HG02763 (cell line): Measurements from ENCODE around the gene PSMA5.
"Not testable (repeated sequence)": the region's sequence is repeated elsewhere in the genome, so short reads cannot be mapped to it uniquely, and the experiment has no call there.

ENCODE experiments used
- ATAC-seq: cut with Tn5 transposase; IDR thresholded peaks from one replicate; pipeline ENCODE4 v1.9.1; 2021; ENCODE audit warnings: mild to moderate bottlenecking, moderate library complexity; ENCODE audit not compliant: unreplicated experiment

Gene PSMA5

GRCh38 chr1:109393617-109394233 lies 32.5 kb downstream of the PSMA5 start:
- ATAC-seq = no peak

- no peak for ATAC-seq
Observed at GRCh38 chr1:109392788-109393616, 33.2 kb downstream of the PSMA5 start.

GRCh38 chr1:109392037-109392787 lies 34.0 kb downstream of the PSMA5 start:
- ATAC-seq = peak; percentile 8

- peak; percentile 81 for ATAC-seq
Observed at GRCh38 chr1:109391626-109392025, 34.6 kb downstream of the PSMA5 start.

GRCh38 chr1:109391157-109391556 lies 35.1 kb downstream of the PSMA5 start:
- no peak for ATAC-seq

GRCh38 chr1:109389638-109390341 lies 36.5 kb downstream of the PSMA5 start:
- ATAC-seq = no peak

DNA sequence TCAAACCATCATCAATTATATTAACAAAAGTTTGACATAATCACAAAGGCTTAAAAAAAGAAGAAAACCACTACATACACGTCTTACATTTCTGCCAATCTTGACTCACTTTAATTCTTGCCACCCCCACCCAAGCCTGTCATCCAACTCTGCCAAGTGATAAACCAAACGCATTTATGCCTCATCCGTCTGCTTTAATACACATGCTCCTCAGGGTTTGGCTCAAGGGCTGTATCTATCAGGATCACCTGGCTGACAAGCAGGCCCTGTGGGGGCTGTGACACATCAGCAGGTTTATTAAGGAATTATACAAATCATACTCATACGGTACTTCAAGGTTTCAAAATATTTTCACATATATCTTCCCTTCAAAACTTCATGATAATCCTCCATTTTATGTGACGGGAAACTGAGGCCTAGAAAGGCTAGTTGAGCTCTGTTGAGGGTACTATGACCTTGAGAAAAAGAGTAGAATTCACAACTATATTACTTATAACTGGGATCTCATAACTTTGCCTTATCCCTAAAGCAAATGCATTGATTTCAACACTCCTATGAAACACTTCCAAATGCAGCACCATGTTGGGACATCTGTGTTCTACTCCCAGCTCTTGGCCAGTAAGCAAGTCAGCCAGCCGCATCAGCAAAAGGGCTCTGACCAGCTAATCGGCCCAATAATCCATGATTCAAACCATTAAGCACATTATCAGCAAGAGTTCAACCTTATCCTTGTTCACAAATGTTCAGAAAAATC lies 37.2 kb downstream of the PSMA5 start:
- no peak for ATAC-seq

DNA sequence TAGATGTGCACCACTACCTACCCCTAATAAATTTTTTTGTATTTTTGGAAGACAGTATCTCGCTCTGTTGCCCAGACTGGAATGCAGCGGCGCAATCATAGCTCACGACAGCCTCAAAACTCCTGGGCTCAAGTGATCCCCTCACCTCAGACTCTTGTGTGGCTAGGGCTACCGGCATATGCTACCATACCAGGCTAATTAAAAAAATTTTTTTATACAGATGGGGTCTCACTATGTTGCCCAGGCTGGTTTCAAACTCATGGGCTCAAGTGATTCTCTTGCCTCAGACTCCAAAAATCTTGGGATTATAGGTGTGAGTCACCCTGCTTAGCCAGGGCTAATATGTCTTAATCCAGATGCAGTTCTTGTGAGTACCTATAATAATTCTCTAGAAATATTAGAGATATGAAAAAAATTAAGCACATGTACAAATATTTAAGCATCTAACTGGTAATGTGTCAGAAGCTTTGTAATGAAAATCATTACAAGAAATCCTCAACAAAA lies 38.0 kb downstream of the PSMA5 start:
- ATAC-seq = no peak

DNA sequence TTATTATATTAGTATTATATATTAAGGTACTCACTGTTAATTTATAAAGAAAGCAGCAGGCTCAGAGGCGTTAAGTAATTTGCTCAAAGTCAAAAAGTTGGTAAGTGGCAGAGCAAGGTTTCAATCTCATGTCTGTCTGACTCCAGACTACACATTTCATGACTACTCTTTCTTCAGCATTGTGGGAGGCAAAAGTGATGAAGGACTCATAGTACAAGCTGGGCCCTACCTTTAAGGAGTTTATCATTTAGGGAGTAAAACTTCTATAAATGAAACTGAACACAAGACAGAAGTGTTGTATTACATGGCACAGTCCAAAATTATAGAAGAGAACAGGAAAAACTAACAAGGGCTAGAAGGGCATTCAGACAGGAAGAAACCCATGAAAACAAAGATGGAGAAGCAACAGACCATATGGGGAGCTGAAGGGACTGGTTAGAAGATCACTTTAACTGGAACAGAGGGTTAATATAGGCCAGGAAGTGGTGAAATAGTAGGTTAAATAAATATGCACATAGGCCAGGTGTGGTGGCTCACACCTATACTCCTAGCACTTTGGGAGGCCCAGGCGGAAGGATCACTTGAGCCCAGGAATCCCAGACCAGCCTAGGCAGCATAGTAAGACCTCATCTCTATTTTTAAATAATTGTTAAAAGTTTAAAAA lies 40.1 kb downstream of the PSMA5 start:
- ATAC-seq = no peak

DNA sequence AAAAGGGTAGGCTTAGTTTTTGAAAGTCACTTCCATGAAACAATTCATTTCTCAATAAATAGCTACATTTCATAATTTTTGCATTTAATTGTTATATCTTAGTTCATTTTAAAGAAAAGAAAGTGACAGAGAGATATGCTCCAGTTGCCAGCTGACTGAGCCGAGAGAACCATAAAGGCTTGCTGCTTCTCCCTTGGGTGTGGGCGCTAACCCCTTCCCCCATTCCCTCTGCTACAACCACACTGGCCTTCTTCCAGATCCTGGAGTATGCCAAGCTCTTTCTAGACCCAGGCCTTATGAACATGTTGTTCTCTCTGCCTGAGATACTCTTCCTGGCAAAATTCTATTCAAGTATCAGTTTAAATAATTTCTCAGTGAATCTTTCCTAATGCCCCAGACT lies 40.8 kb downstream of the PSMA5 start:
- ATAC-seq = no peak

DNA sequence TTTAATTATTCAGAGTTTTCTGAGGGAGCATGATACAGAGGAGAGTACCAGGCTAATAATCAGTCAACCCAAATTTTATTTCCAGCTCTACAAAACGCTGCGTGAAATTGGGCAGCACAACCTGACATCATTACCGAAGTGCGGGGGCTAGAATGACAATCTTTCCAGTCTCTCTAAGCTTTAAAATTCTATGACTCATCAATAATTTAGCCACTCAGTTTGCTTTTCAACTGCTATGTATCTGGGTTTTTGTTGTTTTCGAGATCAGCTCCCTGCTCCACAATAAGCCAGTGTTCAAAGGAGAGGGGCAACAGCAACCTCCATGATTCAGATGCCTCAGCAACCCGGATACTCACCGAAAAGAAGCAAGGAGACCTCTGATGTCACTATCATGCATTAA lies 42.4 kb downstream of the PSMA5 start:
- ATAC-seq = no peak

DNA sequence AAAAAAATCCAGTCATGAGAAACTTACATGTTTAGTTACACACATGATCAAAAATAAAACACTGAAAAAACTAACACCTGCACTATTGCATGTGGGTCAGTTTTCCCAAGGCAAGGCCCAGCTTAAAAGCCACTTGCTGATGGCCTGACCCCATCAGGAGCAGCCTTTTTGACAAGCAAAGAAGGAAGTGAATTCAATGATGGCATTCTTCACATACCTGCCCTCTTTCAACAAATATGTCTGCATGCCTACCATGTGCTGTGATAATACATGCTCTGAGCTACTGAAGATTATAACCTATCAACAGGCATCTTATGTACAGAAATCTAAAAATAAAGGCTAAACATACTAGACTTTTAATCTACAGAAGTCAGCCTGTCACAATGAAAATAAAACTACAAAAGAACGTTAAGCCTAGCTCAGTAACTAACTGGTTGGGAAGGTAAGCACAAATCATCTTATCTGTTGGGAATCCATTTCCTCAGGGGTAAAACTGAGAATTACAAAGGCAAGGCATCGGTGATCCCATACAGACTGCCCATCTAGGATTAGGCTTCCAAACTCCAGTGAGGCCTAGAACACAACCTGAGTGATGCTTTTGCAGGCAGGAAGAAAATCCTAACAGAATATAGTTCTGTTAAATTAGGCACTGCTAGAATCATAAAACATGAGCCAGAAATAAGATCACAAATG lies 43.0 kb downstream of the PSMA5 start:
- no peak for ATAC-seq

- no peak for ATAC-seq
Observed at GRCh38 chr1:109381573-109381972, 44.7 kb downstream of the PSMA5 start.

DNA sequence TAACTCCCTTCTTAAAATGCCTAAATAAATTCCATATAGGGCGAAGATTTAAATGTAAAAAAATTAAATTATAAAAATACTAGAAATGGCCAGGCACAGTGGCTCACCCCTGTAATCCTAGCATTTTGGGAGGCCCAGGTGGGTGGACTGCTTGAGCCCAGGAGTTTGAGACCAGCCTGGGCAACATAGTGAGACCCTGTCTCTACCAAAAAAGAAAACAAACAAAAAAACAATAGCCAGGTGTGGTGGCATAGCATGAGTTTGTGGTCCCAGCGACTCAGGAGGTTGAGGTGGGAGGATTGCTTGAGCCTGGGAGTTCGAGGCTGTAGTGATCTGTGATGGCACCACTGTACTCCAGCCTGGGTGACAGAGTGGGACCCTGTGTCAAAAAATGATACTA lies 46.3 kb downstream of the PSMA5 start:
- ATAC-seq = no peak

GRCh38 chr1:109379422-109379821 lies 46.8 kb downstream of the PSMA5 start:
- no peak for ATAC-seq

- no peak for ATAC-seq
Observed at GRCh38 chr1:109377698-109378097, 48.5 kb downstream of the PSMA5 start.

GRCh38 chr1:109373696-109374095 lies 52.6 kb downstream of the PSMA5 start:
- not testable (repeated sequence) for ATAC-seq

- ATAC-seq = no peak
Observed at GRCh38 chr1:109373126-109373525, 53.1 kb downstream of the PSMA5 start.

- ATAC-seq = no peak
Observed at GRCh38 chr1:109372281-109372680, 54.0 kb downstream of the PSMA5 start.
